ENCODE measurements around the gene CCSER1. TPM values are rescaled to one million over a fixed set of nuclear protein-coding genes. Genes with fewer than 3 reads are reported as not detected.
"Not testable (repeated sequence)": the region's sequence is repeated elsewhere in the genome, so short reads cannot be mapped to it uniquely, and the experiment has no call there.

CCSER1 gene
- total RNA-seq, 1 donor from 2014 or later, result 20.1 TPM

GRCh38 chr4:90349636-90350035 lies 222.4 kb downstream of the CCSER1 start:
- Mint-ChIP-seq H3K27me3 (no peaks in the 10 kb centered on the region), H3K36me3 (ENCODE audit: low read depth) (no peaks in the 10 kb centered on the region), H3K4me1 (no peaks in the 10 kb centered on the region), H3K4me3 (no peak overlapping the region), H3K27ac (no peak overlapping the region), H3K9me3 (peaks cover 4% of the 10 kb centered on the region)
- ATAC-seq (ENCODE audit: low read depth) (no peak), DNase-seq (no peak)
- TF ChIP-seq CTCF (IDR thresholded peaks at IDR 0.05), result no peak
- intact Hi-C loops (cut with micrococcal nuclease), result no loop called here
- CTCF ChIA-PET, result no interaction called here
- POLR2A ChIA-PET, result no interaction called here

GRCh38 chr4:90357117-90357710 lies 230.0 kb downstream of the CCSER1 start:
- H3K4me1 Mint-ChIP-seq, result no peaks in the 10 kb centered on the region
- DNase-seq (no peak), ATAC-seq (ENCODE audit: low read depth) (no peak)
- no peaks in the 10 kb centered on the region for H3K36me3 Mint-ChIP-seq (ENCODE audit: low read depth)
- no peak for TF ChIP-seq CTCF (IDR thresholded peaks at IDR 0.05)
- no peak overlapping the region for H3K27ac Mint-ChIP-seq
- ChIA-PET POLR2A (no interaction called here), CTCF (no interaction called here)
- intact Hi-C loops (cut with micrococcal nuclease), result no loop called here
- no peaks in the 10 kb centered on the region for H3K27me3 Mint-ChIP-seq
- no peak overlapping the region for H3K4me3 Mint-ChIP-seq
- H3K9me3 Mint-ChIP-seq, result no peaks in the 10 kb centered on the region

GRCh38 chr4:90375081-90375480 lies 247.9 kb downstream of the CCSER1 start:
- CTCF ChIA-PET, result no interaction called here
- TF ChIP-seq CTCF (IDR thresholded peaks at IDR 0.05), result no peak

GRCh38 chr4:90393215-90393614 lies 266.0 kb downstream of the CCSER1 start:
- TF ChIP-seq CTCF (IDR thresholded peaks at IDR 0.05), result no peak
- Mint-ChIP-seq H3K27ac (no peak overlapping the region), H3K9me3 (no peaks in the 10 kb centered on the region), H3K27me3 (no peaks in the 10 kb centered on the region), H3K4me3 (no peak overlapping the region), H3K36me3 (ENCODE audit: low read depth) (no peaks in the 10 kb centered on the region), H3K4me1 (no peaks in the 10 kb centered on the region)
- ATAC-seq (ENCODE audit: low read depth), result no peak
- no peak for DNase-seq
- ChIA-PET CTCF (no interaction called here), POLR2A (no interaction called here)
- intact Hi-C loops (cut with micrococcal nuclease), result no loop called here

More at GRCh38 chr4:90375081-90375480, 247.9 kb downstream of the CCSER1 start:
- H3K27me3 Mint-ChIP-seq, result no peaks in the 10 kb centered on the region
- no peaks in the 10 kb centered on the region for H3K9me3 Mint-ChIP-seq
- no peak for DNase-seq
- H3K4me3 Mint-ChIP-seq, result no peak overlapping the region
- POLR2A ChIA-PET, result no interaction called here
- no peak overlapping the region for H3K27ac Mint-ChIP-seq
- no peaks in the 10 kb centered on the region for H3K36me3 Mint-ChIP-seq (ENCODE audit: low read depth)
- no peaks in the 10 kb centered on the region for H3K4me1 Mint-ChIP-seq
- intact Hi-C loops (cut with micrococcal nuclease), result no loop called here
- no peak for ATAC-seq (ENCODE audit: low read depth)

- H3K36me3 Mint-ChIP-seq (ENCODE audit: low read depth), result peaks cover 26% of the 10 kb centered on the region
- no peaks in the 10 kb centered on the region for H3K4me1 Mint-ChIP-seq
- ChIA-PET POLR2A (no interaction called here), CTCF (no interaction called here)
- DNase-seq (no peak), ATAC-seq (ENCODE audit: low read depth) (no peak)
- intact Hi-C loops (cut with micrococcal nuclease), result no loop called here
- H3K4me3 Mint-ChIP-seq, result no peak overlapping the region
- no peak for TF ChIP-seq CTCF (IDR thresholded peaks at IDR 0.05)
- no peaks in the 10 kb centered on the region for H3K27me3 Mint-ChIP-seq
- peaks cover 7% of the 10 kb centered on the region for H3K9me3 Mint-ChIP-seq
- no peak overlapping the region for H3K27ac Mint-ChIP-seq
These were observed 276.6 kb downstream of the CCSER1 start for GRCh38 chr4:90403781-90404180.

- H3K4me3 Mint-ChIP-seq, CTCF ChIA-PET: not testable (repeated sequence)
- H3K9me3 Mint-ChIP-seq, result peaks cover 19% of the 10 kb centered on the region
These were observed 280.7 kb downstream of the CCSER1 start for GRCh38 chr4:90407897-90408296.

GRCh38 chr4:90412786-90413185 lies 285.6 kb downstream of the CCSER1 start:
- DNase-seq; intact Hi-C loops (cut with micrococcal nuclease); CTCF ChIA-PET; H3K36me3 Mint-ChIP-seq (ENCODE audit: low read depth); H3K4me1 Mint-ChIP-seq; H3K27ac Mint-ChIP-seq; H3K4me3 Mint-ChIP-seq; H3K27me3 Mint-ChIP-seq; ATAC-seq (ENCODE audit: low read depth); POLR2A ChIA-PET: not testable (repeated sequence)
- H3K9me3 Mint-ChIP-seq, result peaks cover 13% of the 10 kb centered on the region

More at GRCh38 chr4:90407897-90408296, 280.7 kb downstream of the CCSER1 start:
- POLR2A ChIA-PET; intact Hi-C loops (cut with micrococcal nuclease); H3K4me1 Mint-ChIP-seq; H3K27ac Mint-ChIP-seq; H3K27me3 Mint-ChIP-seq; DNase-seq; ATAC-seq (ENCODE audit: low read depth): not testable (repeated sequence)
- peaks cover 18% of the 10 kb centered on the region for H3K36me3 Mint-ChIP-seq (ENCODE audit: low read depth)
